Limb (tissue), 2 donors: ENCODE measurements around the gene PDZK1.
"Not testable (repeated sequence)": the region's sequence is repeated elsewhere in the genome, so short reads cannot be mapped to it uniquely, and the experiment has no call there.

Source experiments
- DNase-seq, 2 donors: peaks; one replicate each; pipeline ENCODE4 v3.0.0-alpha.2; 2016; ENCODE audit errors: extremely low spot score in 2 of 2

The PDZK1 gene

GRCh38 chr1:145710291-145711027 lies 3.3 kb upstream of the PDZK1 start:
- no peak for DNase-seq

GRCh38 chr1:145708063-145708462 lies 895 bp upstream of the PDZK1 start:
- DNase-seq = no peak

- no peak for DNase-seq
These were observed 993 bp downstream of the PDZK1 start for GRCh38 chr1:145706086-145706664.

GRCh38 chr1:145705622-145706021 lies 1.5 kb downstream of the PDZK1 start:
- DNase-seq = no peak

- DNase-seq = no peak
These were observed 4.3 kb downstream of the PDZK1 start for GRCh38 chr1:145702826-145703225.

- DNase-seq = no peak
These were observed 5.1 kb downstream of the PDZK1 start for GRCh38 chr1:145702052-145702451.

- DNase-seq = no peak
These were observed 5.8 kb downstream of the PDZK1 start for GRCh38 chr1:145701306-145701862.

- DNase-seq = no peak
These were observed 10.6 kb downstream of the PDZK1 start for GRCh38 chr1:145696630-145696960.

- DNase-seq = peak in 1 of 2 donors; percentile 12
These were observed 11.1 kb downstream of the PDZK1 start for GRCh38 chr1:145695821-145696629.

- no peak for DNase-seq
These were observed 14.3 kb downstream of the PDZK1 start for GRCh38 chr1:145692785-145693443.

- no peak for DNase-seq
These were observed 16.3 kb downstream of the PDZK1 start for GRCh38 chr1:145690587-145691558.

GRCh38 chr1:145689922-145690321 lies 17.2 kb downstream of the PDZK1 start:
- DNase-seq = no peak

- DNase-seq = no peak
These were observed 18.2 kb downstream of the PDZK1 start for GRCh38 chr1:145688924-145689323.

GRCh38 chr1:145688328-145688727 lies 18.8 kb downstream of the PDZK1 start:
- DNase-seq = no peak

GRCh38 chr1:145686078-145686477 lies 21.1 kb downstream of the PDZK1 start:
- not testable (repeated sequence) for DNase-seq

- DNase-seq = not testable (repeated sequence)
These were observed 22.3 kb downstream of the PDZK1 start for GRCh38 chr1:145684858-145685257.

- not testable (repeated sequence) for DNase-seq
These were observed 34.0 kb downstream of the PDZK1 start for GRCh38 chr1:145673217-145673616.

- DNase-seq = not testable (repeated sequence)
These were observed 36.0 kb downstream of the PDZK1 start for GRCh38 chr1:145670995-145671745.

GRCh38 chr1:145665015-145665414 lies 42.2 kb downstream of the PDZK1 start:
- not testable (repeated sequence) for DNase-seq

- not testable (repeated sequence) for DNase-seq
These were observed 44.7 kb downstream of the PDZK1 start for GRCh38 chr1:145662502-145662901.
